Measurements from ENCODE around the gene MCRS1.

- no peak for TF ChIP-seq CTCF (IDR thresholded peaks at IDR 0.05; ENCODE audit: low read depth, low read length, missing input control)
- TF ChIP-seq REST (IDR thresholded peaks at IDR 0.05): no peak
- no peak for TF ChIP-seq GABPA (IDR thresholded peaks at IDR 0.05 in 1 of 2, conservative IDR thresholded peaks at IDR 0.05 in 1 of 2)
- TF ChIP-seq TAF1 (conservative IDR thresholded peaks at IDR 0.05): no peak
- TF ChIP-seq ATF3 (IDR thresholded peaks at IDR 0.05): no peak
- TF ChIP-seq RXRA (IDR thresholded peaks at IDR 0.05): no peak
- TF ChIP-seq RAD21 (IDR thresholded peaks at IDR 0.05): no peak
Observed at GRCh38 chr12:49535921-49536525, 31.9 kb downstream of the MCRS1 start.
